Astrocyte of the spinal cord (primary cell): Measurements from ENCODE around the gene REV3L.
"Not testable (repeated sequence)": the region's sequence is repeated elsewhere in the genome, so short reads cannot be mapped to it uniquely, and the experiment has no call there.

Experiments used
- DNase-seq: peaks from one replicate; pipeline ENCODE4 v3.0.0; 2011; ENCODE audit warnings: low read depth, low spot score
- H3K4me3 ChIP-seq: 2 replicates; pipeline ENCODE4 v1.5.1; 2011; ENCODE audit warnings: low read depth, mild to moderate bottlenecking, low read length, moderate library complexity
- in situ Hi-C: cut with HindIII; loops from 2 replicates; pipeline ENCODE4 v1.10.0; 2017; ENCODE audit warnings: low sequenced_read_pairs
- TF ChIP-seq, protein P1 (sequence below): IDR thresholded peaks from 2 replicates; pipeline ENCODE4 v1.5.1; 2012; ENCODE audit warnings: low read depth, mild to moderate bottlenecking, low read length, inconsistent platforms

The REV3L gene

GRCh38 chr6:111515259-111515658 is 32.2 kb upstream of the REV3L start:
- no peak overlapping the region for H3K4me3 ChIP-seq
- DNase-seq: no peak
- TF ChIP-seq, protein P1, sequence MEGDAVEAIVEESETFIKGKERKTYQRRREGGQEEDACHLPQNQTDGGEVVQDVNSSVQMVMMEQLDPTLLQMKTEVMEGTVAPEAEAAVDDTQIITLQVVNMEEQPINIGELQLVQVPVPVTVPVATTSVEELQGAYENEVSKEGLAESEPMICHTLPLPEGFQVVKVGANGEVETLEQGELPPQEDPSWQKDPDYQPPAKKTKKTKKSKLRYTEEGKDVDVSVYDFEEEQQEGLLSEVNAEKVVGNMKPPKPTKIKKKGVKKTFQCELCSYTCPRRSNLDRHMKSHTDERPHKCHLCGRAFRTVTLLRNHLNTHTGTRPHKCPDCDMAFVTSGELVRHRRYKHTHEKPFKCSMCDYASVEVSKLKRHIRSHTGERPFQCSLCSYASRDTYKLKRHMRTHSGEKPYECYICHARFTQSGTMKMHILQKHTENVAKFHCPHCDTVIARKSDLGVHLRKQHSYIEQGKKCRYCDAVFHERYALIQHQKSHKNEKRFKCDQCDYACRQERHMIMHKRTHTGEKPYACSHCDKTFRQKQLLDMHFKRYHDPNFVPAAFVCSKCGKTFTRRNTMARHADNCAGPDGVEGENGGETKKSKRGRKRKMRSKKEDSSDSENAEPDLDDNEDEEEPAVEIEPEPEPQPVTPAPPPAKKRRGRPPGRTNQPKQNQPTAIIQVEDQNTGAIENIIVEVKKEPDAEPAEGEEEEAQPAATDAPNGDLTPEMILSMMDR: no peak
- in situ Hi-C loops: no loop called here

GRCh38 chr6:111514531-111514930 is 31.5 kb upstream of the REV3L start:
- DNase-seq, H3K4me3 ChIP-seq, in situ Hi-C loops: not testable (repeated sequence)

DNA sequence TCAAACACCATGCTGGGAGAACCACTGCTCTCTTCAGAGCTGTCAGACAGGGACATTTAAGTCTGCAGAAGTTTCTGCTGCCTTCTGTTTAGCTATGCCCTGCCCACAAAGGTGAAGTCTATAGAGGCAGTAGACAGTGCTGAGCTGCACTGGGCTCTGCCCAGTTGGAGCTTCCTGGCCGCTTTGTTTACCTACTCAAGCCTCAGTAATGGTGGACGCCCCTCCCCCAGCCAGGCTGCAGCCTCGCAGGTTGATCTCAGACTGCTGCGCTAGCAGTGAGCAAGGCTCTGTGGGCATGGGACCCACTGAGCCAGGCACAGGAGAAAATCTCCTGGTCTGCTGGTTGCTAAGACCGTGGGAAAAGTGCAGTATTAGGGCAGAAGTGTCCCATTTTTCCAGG is 24.2 kb upstream of the REV3L start:
- DNase-seq, H3K4me3 ChIP-seq, in situ Hi-C loops: not testable (repeated sequence)

DNA sequence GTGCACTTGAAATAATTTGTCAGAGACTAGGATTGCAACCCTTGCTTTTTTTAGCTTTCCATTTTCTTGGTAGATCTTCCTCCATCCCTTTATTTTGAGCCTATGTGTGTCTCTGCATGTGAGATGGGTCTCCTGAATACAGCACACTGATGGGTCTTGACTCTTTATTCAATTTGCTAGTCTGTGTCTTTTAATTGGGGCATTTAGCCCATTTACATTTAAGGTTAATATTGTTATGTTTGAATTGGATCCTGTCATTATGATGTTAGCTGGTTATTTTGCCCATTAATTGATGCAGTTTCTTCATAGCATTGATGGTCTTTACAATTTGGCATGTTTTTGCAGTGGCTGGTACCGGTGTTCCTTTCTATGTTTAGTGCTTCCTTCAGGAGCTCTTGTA is 22.5 kb upstream of the REV3L start:
- DNase-seq, in situ Hi-C loops, H3K4me3 ChIP-seq: not testable (repeated sequence)

GRCh38 chr6:111503660-111504059 is 20.6 kb upstream of the REV3L start:
- in situ Hi-C loops: no loop called here
- TF ChIP-seq, protein P1: no peak

GRCh38 chr6:111503194-111503593 is 20.2 kb upstream of the REV3L start:
- peak; percentile 70 for DNase-seq
- TF ChIP-seq, protein P1: no peak
- H3K4me3 ChIP-seq: no peak overlapping the region
- in situ Hi-C loops: no loop called here

More at GRCh38 chr6:111503660-111504059, 20.6 kb upstream of the REV3L start:
- DNase-seq: peak; percentile 53
- no peak overlapping the region for H3K4me3 ChIP-seq

DNA sequence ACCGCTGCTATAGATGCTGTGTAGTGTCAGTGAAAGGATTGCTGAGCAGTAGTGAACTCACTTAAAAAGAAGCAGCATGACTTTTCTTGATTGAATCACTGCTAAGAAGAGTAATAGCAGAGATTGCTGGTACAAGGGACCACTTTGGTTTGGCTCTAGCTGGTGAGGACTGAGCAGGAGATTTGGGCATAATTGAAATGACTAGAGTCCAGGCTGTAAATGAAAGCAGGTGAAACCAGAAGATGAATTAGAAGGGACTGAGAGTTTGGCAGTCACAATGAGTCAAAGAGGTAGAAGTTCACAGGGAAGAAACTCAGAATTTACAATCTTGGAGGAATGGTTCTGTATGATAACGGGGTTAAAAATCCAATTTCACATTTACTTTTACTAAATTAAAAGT is 19.1 kb upstream of the REV3L start:
- in situ Hi-C loops: no loop called here
- TF ChIP-seq, protein P1: no peak
- DNase-seq: no peak
- H3K4me3 ChIP-seq: no peak overlapping the region

GRCh38 chr6:111499269-111499793 is 16.3 kb upstream of the REV3L start:
- no peak overlapping the region for H3K4me3 ChIP-seq
- TF ChIP-seq, protein P1: no peak
- no peak for DNase-seq
- in situ Hi-C loops: no loop called here
